Cardiac fibroblast (primary cell): ENCODE results near the gene INAFM2.
A peak's percentile ranks its signal among the peaks of the same experiment; 100 is the strongest.

ENCODE experiments used
- DNase-seq, 2 donors: peaks; one replicate each; pipeline versions ENCODE4 v3.0.0 to v3.0.0-alpha.2; 2010; ENCODE audit warnings: low read depth in 2 of 2
- H3K4me3 ChIP-seq, 2 donors: replicated peaks in 1 of 2; 1 replicate in 1 of 2; 2 replicates in 1 of 2; pipeline ENCODE4 v1.5.1; 2011; ENCODE audit warnings: low read depth in 2 of 2, low read length in 2 of 2, mild to moderate bottlenecking in 2 of 2, moderate library complexity in 1 of 2
- TF ChIP-seq, protein P1 (sequence below): IDR thresholded peaks from one replicate; pipeline ENCODE4 v1.5.1; 2011; ENCODE audit warnings: low read depth, mild to moderate bottlenecking, low read length, inconsistent platforms

INAFM2 gene

DNA sequence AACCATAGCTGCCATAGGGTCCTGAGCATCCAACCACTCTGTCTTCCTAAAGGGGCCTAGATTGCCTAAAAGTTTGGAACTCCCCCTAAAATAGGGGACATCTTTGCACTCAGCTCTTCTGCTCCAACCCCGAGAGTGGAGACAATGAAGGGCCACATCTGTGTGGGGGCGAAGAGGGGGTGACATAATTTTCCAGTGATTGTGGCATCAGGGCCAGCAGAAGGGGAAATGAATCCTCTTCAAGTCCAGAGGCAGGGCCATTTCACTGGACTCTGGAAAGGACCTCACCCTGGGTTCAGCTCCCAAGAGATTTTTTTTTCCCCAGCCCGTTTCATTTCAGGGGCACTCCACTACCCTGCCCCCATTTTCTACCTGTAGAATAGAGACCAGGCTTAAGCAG is 36.0 kb upstream of the INAFM2 start:
- no peak for DNase-seq

DNA sequence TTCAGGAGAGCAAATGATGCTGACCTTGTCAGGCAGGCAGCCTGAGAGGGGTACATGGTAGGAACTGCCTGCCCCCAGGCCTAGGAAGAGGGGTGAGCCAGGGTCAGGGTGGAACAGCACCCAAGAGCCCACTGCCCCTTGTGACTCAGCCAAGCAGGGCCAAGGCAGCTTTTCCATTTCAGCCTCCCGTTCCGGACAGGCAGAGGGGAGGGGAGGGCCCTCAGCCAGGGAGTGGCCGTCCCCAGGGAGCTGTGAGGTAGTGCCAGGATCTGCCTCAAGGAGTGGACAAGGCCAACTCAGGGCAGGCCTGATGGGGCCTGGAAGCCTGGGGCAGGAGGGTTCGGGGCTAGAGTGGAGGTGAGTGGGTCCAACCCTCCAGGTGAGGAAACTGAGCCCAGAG is 35.5 kb upstream of the INAFM2 start:
- H3K4me3 ChIP-seq = no peak overlapping the region
- DNase-seq = peak in 1 of 2 donors; percentile 33
- TF ChIP-seq, protein P1, sequence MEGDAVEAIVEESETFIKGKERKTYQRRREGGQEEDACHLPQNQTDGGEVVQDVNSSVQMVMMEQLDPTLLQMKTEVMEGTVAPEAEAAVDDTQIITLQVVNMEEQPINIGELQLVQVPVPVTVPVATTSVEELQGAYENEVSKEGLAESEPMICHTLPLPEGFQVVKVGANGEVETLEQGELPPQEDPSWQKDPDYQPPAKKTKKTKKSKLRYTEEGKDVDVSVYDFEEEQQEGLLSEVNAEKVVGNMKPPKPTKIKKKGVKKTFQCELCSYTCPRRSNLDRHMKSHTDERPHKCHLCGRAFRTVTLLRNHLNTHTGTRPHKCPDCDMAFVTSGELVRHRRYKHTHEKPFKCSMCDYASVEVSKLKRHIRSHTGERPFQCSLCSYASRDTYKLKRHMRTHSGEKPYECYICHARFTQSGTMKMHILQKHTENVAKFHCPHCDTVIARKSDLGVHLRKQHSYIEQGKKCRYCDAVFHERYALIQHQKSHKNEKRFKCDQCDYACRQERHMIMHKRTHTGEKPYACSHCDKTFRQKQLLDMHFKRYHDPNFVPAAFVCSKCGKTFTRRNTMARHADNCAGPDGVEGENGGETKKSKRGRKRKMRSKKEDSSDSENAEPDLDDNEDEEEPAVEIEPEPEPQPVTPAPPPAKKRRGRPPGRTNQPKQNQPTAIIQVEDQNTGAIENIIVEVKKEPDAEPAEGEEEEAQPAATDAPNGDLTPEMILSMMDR = no peak

More for the DNA sequence above, 36.0 kb upstream of the INAFM2 start:
- TF ChIP-seq, protein P1 = no peak
- H3K4me3 ChIP-seq = no peak overlapping the region

DNA sequence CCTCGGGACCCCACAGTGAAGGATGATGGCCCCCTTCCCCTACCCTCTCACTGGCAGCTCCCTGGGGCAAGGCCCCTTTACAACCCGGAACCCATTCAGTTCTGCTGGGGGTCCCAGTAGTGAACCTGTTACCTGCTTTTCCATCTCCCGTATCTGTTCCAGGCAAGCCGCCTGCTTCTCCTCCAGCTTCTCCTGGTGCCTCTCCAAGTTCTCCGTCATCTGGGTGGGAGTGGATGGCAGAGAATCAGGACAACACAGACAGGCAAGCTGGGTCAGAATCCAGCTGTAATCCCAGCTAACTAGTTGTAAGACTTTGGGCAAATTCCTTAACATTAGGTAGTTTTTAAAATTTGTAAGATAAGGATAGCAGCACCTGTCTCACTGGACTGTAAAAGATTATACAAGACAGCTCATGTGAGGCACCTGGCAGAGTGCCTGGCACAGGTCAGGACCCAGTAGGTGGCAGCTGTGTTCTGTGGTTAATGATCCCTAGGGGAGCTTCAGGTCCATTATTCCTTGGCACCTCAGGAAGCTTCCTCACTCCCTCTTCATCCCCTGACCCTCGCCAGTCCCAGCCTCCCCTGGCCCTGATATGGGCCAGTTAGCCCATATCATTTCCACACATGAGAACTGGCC is 34.2 kb upstream of the INAFM2 start:
- DNase-seq = no peak
- TF ChIP-seq, protein P1 = no peak
- no peak overlapping the region for H3K4me3 ChIP-seq

DNA sequence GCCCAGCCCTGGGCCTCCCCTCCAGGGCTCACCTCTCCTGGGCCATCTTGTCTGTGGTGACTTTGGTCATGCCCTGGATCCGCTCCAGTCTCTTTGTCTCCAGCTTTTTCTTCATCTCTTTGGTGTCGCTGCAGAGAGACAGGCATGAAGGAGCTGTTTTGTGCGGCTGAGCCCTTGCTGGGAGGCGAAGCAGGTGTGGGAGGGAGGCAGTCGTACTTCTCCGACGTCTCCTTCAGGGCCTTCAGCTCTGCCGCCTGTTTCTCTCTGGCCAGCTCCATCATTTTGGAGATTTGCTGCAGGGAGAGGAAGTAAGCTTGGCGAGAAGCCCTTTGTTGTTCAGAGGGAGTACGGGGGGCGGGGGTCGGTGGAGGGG is 33.0 kb upstream of the INAFM2 start:
- TF ChIP-seq, protein P1 = no peak
- DNase-seq = peak in 1 of 2 donors; percentile 17

DNA sequence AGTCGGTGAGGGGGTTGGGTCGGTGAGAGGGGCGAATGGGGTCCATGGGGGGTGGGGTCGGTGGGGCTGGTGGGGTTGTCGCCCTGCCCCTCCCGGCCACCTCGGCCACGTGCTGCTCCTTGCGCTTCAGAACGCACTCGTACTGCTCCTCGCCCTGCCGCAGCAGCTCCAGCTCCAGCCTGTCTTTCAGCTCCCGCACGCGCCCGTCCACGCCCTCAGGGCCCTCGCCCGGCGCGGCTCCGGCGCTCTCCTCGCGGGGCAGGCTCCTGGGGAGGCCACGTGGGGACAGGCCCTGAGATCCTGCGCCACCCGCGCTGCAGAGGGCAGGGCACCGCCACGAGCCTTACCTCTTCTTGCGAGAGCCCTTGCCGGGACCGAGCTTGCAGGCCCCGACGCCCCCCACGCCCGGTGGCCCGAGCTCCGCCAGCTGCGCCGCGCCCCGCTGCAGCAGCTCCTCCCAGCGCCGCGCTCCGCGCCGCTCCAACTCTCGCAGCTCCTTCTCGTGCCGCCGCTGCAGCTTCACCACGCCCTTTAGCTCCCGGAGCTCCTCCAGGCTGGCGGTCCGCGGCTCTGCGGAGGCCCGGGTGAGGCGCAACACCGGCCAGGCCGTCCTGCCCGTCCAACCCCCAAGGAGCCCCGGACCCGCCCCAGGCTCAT is 32.4 kb upstream of the INAFM2 start:
- H3K4me3 ChIP-seq = peak overlapping the region; percentile 23 to 24
- DNase-seq = peak; percentile 61 to 64
- TF ChIP-seq, protein P1 = no peak

More for the DNA sequence above, 33.0 kb upstream of the INAFM2 start:
- H3K4me3 ChIP-seq = no peak overlapping the region

DNA sequence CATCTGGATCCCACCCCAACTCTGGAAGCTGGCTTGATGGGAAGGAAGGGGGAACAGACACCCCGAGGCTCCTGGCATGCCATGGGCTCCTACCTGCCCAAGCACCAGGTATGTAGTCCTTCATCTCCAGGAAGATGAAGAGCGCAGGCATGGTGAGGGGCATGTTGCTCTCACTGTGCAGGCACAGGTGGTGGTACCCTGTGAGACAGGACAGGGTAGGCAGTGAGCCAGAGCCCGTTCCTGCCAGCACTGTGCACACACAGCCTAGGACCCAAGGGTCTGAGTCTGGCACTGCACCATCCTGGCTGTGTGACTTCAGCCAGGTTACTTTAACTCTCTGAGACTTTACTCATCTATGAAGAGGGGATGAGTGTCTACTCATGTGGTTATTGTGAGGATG is 31.2 kb upstream of the INAFM2 start:
- no peak for DNase-seq
- TF ChIP-seq, protein P1 = no peak
- H3K4me3 ChIP-seq = no peak overlapping the region
